Fibroblast of mammary gland (primary cell): ENCODE results near the gene CCSAP.

ENCODE experiments used
- DNase-seq: peaks from one replicate; pipeline ENCODE4 v3.0.0-alpha.2; 2010; ENCODE audit warnings: low read depth
- H3K4me3 ChIP-seq: 2 replicates; pipeline ENCODE4 v1.5.1; 2011; ENCODE audit warnings: low read depth, mild to moderate bottlenecking, low read length, moderate library complexity; ENCODE audit not compliant: control insufficient read depth
- TF ChIP-seq, protein P1 (sequence below): conservative IDR thresholded peaks from 2 replicates; pipeline ENCODE4 v1.5.1; 2011; ENCODE audit warnings: low read depth, low read length, inconsistent platforms; ENCODE audit not compliant: control insufficient read depth, insufficient read depth

The CCSAP gene

DNA sequence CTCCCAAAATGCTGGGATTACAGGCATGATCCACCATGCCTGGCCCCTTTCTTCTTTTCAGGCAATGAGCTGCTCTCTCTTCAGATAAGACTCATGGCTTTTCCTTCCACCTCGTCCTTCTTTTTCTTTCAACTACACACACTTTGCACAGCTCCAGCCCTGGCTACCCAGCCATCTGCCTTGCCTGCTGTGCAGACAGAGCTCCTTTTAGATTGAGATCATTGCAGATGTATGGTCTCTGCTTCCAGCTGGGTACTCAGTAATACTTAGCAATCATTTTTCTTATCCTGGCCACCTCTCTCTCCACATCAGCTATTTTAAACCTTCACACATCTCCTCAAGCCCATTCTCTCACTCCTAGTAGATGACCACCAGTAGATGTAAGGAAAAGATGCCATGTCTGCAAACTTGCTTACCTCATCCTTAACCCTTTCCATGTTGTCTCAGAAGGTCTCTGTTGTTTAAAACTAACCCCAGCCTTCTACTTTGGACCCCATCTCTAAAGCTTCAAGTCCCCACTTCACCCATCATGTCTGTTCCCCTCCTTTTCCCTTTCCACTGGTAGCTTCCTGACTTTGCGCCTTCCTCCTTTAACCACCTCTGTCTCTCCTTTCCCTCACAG, 64.6 kb downstream of the CCSAP start:
- TF ChIP-seq, protein P1, sequence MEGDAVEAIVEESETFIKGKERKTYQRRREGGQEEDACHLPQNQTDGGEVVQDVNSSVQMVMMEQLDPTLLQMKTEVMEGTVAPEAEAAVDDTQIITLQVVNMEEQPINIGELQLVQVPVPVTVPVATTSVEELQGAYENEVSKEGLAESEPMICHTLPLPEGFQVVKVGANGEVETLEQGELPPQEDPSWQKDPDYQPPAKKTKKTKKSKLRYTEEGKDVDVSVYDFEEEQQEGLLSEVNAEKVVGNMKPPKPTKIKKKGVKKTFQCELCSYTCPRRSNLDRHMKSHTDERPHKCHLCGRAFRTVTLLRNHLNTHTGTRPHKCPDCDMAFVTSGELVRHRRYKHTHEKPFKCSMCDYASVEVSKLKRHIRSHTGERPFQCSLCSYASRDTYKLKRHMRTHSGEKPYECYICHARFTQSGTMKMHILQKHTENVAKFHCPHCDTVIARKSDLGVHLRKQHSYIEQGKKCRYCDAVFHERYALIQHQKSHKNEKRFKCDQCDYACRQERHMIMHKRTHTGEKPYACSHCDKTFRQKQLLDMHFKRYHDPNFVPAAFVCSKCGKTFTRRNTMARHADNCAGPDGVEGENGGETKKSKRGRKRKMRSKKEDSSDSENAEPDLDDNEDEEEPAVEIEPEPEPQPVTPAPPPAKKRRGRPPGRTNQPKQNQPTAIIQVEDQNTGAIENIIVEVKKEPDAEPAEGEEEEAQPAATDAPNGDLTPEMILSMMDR, result no peak
- H3K4me3 ChIP-seq, result no peak overlapping the region
- DNase-seq, result no peak

DNA sequence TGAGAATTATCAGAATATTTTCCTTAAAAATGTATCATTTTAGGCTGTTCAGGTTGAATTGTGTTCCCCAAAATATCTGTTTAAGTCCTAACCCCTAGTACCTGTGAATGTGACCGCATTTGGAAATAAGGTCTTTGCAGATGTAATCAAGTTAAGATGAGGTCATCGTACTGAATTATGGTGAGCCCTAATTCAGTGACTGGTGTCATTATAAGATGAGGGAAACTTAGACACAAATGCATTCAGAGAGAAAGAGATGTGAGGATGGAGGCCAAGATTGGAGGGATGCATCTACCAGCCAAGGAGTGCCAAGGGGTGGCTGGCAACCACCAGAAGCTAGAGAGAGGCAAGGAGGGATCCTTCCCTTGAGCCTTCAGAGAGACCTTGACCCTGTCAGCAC, 67.8 kb downstream of the CCSAP start:
- TF ChIP-seq, protein P1, result no peak
- H3K4me3 ChIP-seq, result no peak overlapping the region
- DNase-seq, result no peak

DNA sequence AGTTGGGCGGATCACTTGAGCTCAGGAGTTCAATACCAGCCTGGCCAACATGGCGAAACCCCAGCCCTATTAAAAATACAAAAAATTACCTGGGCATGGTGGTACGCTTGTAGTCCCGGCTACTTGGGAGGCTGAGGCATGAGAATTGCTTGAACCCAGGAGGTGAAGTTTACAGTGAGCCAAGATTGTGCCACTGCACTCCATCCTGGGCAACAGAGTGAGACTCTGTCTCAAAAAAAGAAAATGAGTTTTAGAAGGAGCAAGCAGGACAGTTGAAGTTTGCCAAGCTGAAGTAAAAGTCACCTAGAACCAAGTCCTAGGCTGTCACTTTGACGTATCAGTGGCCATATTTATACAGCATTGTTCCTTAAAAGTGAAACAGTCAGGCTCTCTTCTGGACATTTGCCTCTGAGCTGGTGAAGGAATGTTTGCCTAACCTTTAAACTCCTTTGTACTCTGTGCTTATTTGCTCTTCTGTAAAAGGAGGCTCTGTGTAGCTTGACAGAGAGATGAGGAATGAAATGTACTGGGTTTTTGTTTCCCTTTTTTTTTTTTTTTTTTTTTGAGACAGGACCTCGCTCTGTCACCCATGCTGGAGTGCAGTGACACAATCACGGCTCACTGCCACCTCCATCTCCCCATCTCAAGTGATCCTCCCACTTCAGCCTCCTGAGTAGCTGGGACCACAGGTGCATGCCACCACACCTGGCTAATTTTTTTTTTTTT, 69.2 kb downstream of the CCSAP start:
- DNase-seq, result peak; percentile 12
- H3K4me3 ChIP-seq, result no peak overlapping the region
- TF ChIP-seq, protein P1, result no peak

DNA sequence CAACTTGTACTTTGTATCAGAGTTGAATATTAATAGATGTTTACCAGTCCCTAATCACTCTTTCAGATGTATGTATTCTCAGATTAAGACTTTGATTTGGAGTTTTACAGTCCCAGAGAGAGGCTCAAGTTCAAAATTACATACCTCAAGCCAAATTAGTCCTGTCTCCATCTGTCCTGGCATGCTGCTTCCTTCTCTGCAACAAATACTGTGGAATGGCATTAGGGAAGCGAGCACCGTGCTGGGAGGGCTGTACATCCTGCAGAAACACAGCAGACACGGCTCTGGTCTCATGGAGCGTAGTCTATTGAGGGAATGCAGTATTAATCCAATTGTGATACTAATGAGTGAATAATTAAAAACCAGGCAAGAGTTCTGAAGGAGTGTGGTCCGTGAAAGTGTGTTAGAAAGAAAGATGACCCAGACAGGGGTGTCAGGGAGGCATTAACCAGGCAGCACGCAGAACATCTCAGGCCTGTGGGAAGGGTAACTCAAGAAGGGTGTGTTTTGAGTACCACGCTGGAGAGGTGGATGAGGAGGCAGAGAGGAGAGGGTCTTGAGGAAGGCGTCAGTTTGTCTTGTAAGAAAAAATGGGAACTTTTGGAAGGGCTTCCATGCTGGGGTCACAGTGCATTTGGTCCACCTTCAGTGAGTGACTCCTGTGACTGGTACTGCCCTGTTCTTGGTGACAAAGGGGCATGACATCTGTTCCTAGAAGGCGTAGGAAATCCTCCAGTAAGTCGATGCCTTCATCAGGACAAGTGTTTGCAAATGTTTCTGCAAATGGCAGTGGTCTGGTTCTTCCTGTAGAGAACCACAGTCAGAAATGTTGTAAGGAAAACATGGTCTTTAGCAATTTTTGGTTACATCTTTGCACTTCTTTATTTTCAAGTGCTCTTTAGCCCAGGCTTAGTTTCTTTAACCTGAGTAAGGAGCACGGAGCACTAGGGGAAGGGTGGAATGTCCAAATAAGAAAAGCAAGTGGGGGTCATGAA, 70.4 kb downstream of the CCSAP start:
- peak overlapping the region; percentile 82 for H3K4me3 ChIP-seq
- DNase-seq, result peak; percentile 14
- TF ChIP-seq, protein P1, result no peak

DNA sequence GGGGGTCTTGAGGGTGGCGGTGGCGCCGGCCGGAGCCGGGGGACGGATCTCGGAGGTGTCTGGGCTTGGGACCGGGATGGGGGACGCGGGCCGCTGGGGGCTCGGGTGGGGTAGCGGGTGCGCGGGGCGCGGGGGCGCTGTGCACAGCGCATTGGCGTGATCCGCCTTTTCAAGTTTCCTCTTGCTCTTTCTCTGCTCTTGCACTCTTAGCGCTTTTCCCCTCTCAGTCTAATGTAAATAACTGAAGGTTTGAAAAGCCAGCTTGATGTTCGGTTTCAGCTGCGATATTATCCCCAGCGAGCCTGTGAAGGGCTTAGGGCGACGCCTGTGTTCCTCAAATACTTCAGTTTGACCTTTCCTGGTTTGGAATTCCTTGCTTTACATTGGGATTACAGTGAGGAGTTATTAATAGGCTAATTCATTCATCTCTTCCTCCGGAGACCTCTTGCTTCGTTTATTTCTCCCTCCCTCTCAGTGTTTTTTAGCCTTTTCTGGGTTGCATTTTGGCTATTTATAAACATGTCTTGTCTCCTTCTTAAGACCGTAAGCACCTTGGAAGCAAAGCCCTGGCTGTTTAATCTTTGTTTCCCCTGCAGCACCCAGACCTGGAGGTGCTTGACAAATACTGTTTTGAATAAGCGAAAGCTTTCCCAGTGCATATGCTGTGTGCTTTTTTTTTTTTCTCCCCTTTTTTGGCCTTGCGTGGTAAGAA, 71.2 kb downstream of the CCSAP start:
- peak overlapping the region; percentile 82 for H3K4me3 ChIP-seq
- TF ChIP-seq, protein P1, result no peak
- DNase-seq, result peak; percentile 19
